Common myeloid progenitor, CD34-positive (primary cell): Measurements from ENCODE around the gene TST.

Experiments
- CTCF ChIA-PET: fragments of 350-600 bp; sonication (Branson Sonifier 250); formaldehyde crosslinking; loops from one replicate; lab custom pipeline; 2021; ENCODE audit warnings: antibody characterized with exemption; lab: Charles Lee
- POLR2A ChIA-PET: fragments of 350-600 bp; sonication (Branson Sonifier 250); formaldehyde crosslinking; loops from one replicate; lab custom pipeline; 2021; ENCODE audit warnings: antibody characterized with exemption; lab: Charles Lee
- DNase-seq, 3 donors: peaks; one replicate each; pipeline versions ENCODE4 v3.0.0 to v3.0.0-alpha.2; 2013
- H3K27ac ChIP-seq, 2 experiments: 1 replicate in 1 of 2; 2 replicates in 1 of 2; pipeline ENCODE4 v1.7.0; 2013; ENCODE audit warnings: inconsistent platforms in 2 of 2, low read length in 2 of 2, mild to moderate bottlenecking in 2 of 2, low read depth in 1 of 2, moderate library complexity in 1 of 2; ENCODE audit not compliant: severe bottlenecking in 2 of 2, insufficient read depth in 1 of 2, poor library complexity in 1 of 2
- H3K27me3 ChIP-seq, 5 experiments: replicated peaks in 2 of 5; 1 replicate in 3 of 5; 2 replicates in 2 of 5; pipeline versions ENCODE4 v1.6.1 to v1.7.0; 2013; ENCODE audit warnings: low read length in 4 of 5, mild to moderate bottlenecking in 2 of 5, moderate library complexity in 2 of 5, inconsistent platforms in 1 of 5; ENCODE audit not compliant: insufficient read depth in 5 of 5, control insufficient read depth in 4 of 5
- H3K36me3 ChIP-seq, 4 experiments: 1 replicate in 2 of 4; 2 replicates in 2 of 4; pipeline versions ENCODE4 v1.6.1 to v1.7.0; 2013; ENCODE audit warnings: low read length in 3 of 4, control low read depth in 1 of 4, mild to moderate bottlenecking in 1 of 4; ENCODE audit not compliant: control insufficient read depth in 4 of 4, insufficient read depth in 4 of 4
- H3K4me1 ChIP-seq, 4 experiments: 1 replicate in 3 of 4; 2 replicates in 1 of 4; pipeline versions ENCODE4 v1.6.1 to v1.7.1; 2013; ENCODE audit warnings: low read length in 3 of 4, mild to moderate bottlenecking in 3 of 4, control low read depth in 1 of 4, inconsistent platforms in 1 of 4, moderate library complexity in 1 of 4; ENCODE audit not compliant: control insufficient read depth in 4 of 4, insufficient read depth in 4 of 4; ENCODE audit errors: control extremely low read depth in 1 of 4
- H3K4me3 ChIP-seq, 7 experiments: 1 replicate in 4 of 7; 2 replicates in 3 of 7; pipeline versions ENCODE4 v1.5.1 to v1.7.0; 2013; ENCODE audit warnings: mild to moderate bottlenecking in 7 of 7, low read length in 6 of 7, moderate library complexity in 6 of 7, inconsistent platforms in 2 of 7, low read depth in 2 of 7, control low read depth in 1 of 7; ENCODE audit not compliant: insufficient read depth in 4 of 7, control insufficient read depth in 1 of 7; ENCODE audit errors: extremely low read depth in 1 of 7
- H3K9me3 ChIP-seq, 5 experiments: 1 replicate in 4 of 5; 2 replicates in 1 of 5; pipeline versions ENCODE4 v1.6.1 to v1.7.1; 2013; ENCODE audit warnings: low read length in 4 of 5, mild to moderate bottlenecking in 2 of 5, inconsistent platforms in 1 of 5, low read depth in 1 of 5, moderate library complexity in 1 of 5; ENCODE audit not compliant: control insufficient read depth in 4 of 5, insufficient read depth in 2 of 5; ENCODE audit errors: control extremely low read depth in 1 of 5
- WGBS: methylation state at CpG from one replicate; pipeline ENCODE4 v1.1.5; 2013; ENCODE audit not compliant: insufficient coverage; 5-methylcytosine and 5-hydroxymethylcytosine counted together

TST gene

DNA sequence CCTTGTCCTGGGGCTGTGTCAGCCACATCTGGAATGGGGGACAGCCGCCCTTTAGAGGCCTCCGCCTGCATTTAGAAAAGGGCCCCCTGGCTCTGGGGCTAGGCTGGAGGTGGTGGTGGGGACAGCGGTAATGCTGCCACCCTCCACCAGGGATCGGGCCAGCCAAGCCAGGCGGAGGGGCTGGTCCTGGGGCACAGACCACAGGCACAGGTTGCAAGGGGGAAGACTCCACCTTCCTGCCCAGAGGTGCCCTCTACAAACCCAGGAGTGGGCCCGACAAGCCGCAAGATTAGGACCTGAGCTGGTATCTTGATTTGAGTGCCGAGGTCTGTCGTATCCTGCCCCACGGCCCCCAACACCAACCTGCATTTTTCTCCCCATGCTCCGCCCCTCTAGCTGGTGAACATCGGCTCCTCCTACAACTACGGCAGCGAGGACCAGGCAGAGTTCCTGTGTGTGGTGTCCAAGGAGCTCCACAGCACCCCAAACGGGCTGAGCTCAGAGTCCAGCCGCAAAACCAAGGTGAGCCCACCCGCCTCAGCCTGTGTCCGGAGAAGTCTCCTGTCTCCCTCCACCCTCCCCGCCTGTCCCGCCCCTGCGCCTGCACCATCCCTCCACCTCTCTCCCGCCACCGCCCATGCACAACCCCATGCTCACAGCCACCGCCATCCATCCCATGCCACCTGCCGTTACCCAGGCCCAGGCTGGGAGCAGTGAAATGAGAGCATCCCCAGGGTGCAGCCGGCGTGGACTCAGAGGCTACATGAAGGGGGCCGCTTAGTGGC lies 39.9 kb upstream of the TST start:
- H3K4me1 ChIP-seq: peaks cover 0 to 2% (median 0%) of the 10 kb centered on the region in 4 experiments
- peaks cover 0 to 30% (median 5%) of the 10 kb centered on the region in 4 experiments for H3K36me3 ChIP-seq
- no peak for DNase-seq
- no peak overlapping the region for H3K4me3 ChIP-seq
- no peak overlapping the region for H3K27ac ChIP-seq
- H3K27me3 ChIP-seq: no peaks in the 10 kb centered on the region
- no peaks in the 10 kb centered on the region for H3K9me3 ChIP-seq
- POLR2A ChIA-PET: interaction anchor here (0.5 kb wide), 1 partner anchor 175 kb away, joined by 8 read pairs; no protein-coding TSS in a partner anchor
- CTCF ChIA-PET: interaction anchor here (0.7 to 0.9 kb wide), 2 partner anchors 62 to 140 kb away, joined by 3 read pairs; no protein-coding TSS in a partner anchor
- 98% methylated on average over 23 of the region's 28 CpGs for WGBS

- H3K4me1 ChIP-seq: no peaks in the 10 kb centered on the region
- over 99% methylated on average over 12 of the region's 12 CpGs for WGBS
- CTCF ChIA-PET: interaction anchor here (0.7 kb wide), 1 partner anchor 112 kb away, joined by 3 read pairs; no protein-coding TSS in a partner anchor
- no peaks in the 10 kb centered on the region for H3K9me3 ChIP-seq
- H3K27ac ChIP-seq: no peak overlapping the region
- peaks cover 0 to 32% (median 5%) of the 10 kb centered on the region in 4 experiments for H3K36me3 ChIP-seq
- no peaks in the 10 kb centered on the region for H3K27me3 ChIP-seq
- DNase-seq: no peak
- POLR2A ChIA-PET: interaction anchor here (0.5 kb wide), 2 partner anchors 22 to 174 kb away, joined by 8 read pairs; no protein-coding TSS in a partner anchor
- no peak overlapping the region for H3K4me3 ChIP-seq
Observed at GRCh38 chr22:37057796-37058510, 38.7 kb upstream of the TST start.

DNA sequence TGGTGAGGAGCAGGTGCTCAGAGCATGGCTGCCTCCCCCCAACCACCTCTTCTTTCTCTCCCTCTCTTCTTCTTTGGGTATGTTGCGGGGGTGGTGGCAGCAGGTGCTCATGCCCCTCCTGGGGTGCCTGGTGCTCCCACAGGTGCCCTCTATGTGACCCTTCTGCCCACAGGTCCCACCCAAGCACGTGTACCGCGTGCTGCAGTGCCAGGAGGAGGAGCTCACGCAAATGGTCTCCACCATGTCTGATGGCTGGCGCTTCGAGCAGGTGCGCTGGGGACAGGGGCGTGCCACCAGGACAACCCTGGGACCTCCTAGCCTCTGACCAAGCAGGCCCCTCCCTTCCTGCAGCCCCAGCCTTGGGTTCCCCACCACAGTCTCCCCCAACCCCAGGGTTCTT lies 38.0 kb upstream of the TST start:
- Histone ChIP-seq H3K27me3 (no peaks in the 10 kb centered on the region), H3K9me3 (no peaks in the 10 kb centered on the region), H3K4me1 (peaks cover 0 to 4% (median 2%) of the 10 kb centered on the region in 4 experiments), H3K36me3 (peaks cover 0 to 32% (median 5%) of the 10 kb centered on the region in 4 experiments), H3K27ac (no peak overlapping the region), H3K4me3 (no peak overlapping the region)
- 85% methylated on average over 9 of the region's 9 CpGs for WGBS
- DNase-seq: no peak
- POLR2A ChIA-PET: no interaction called here
- CTCF ChIA-PET: interaction anchor here (0.7 kb wide), 1 partner anchor 111 kb away, joined by 3 read pairs; no protein-coding TSS in a partner anchor

GRCh38 chr22:37056246-37056645 lies 37.0 kb upstream of the TST start:
- WGBS: 98% methylated on average over 13 of the region's 13 CpGs
- H3K36me3 ChIP-seq: peaks cover 0 to 28% (median 5%) of the 10 kb centered on the region in 4 experiments
- H3K4me1 ChIP-seq: peaks cover 0 to 9% (median 6%) of the 10 kb centered on the region in 4 experiments
- H3K4me3 ChIP-seq: no peak overlapping the region
- ChIA-PET CTCF (interaction anchor here (1.4 to 2.6 kb wide), 2 partner anchors 8 to 11 kb away, joined by 5 to 8 read pairs; no protein-coding TSS in a partner anchor), POLR2A (no interaction called here)
- H3K27ac ChIP-seq: no peak overlapping the region
- DNase-seq: no peak
- no peaks in the 10 kb centered on the region for H3K9me3 ChIP-seq
- H3K27me3 ChIP-seq: no peaks in the 10 kb centered on the region

GRCh38 chr22:37054600-37055365 lies 35.5 kb upstream of the TST start:
- Histone ChIP-seq H3K9me3 (no peaks in the 10 kb centered on the region), H3K4me1 (peaks cover 0 to 13% (median 10%) of the 10 kb centered on the region in 4 experiments), H3K4me3 (no peak overlapping the region), H3K27ac (no peak overlapping the region), H3K27me3 (no peaks in the 10 kb centered on the region), H3K36me3 (peaks cover 0 to 28% (median 5%) of the 10 kb centered on the region in 4 experiments)
- WGBS: over 99% methylated on average over 14 of the region's 20 CpGs
- no peak for DNase-seq
- ChIA-PET CTCF (interaction anchor here (0.9 to 2.6 kb wide), 4 partner anchors 10 to 13 kb away, joined by 3 to 8 read pairs (median 4); no protein-coding TSS in a partner anchor), POLR2A (no interaction called here)

GRCh38 chr22:37054056-37054395 lies 34.8 kb upstream of the TST start:
- H3K27me3 ChIP-seq: no peaks in the 10 kb centered on the region
- DNase-seq: no peak
- H3K4me3 ChIP-seq: no peak overlapping the region
- WGBS: 90% methylated on average over 8 of the region's 8 CpGs
- H3K4me1 ChIP-seq: peaks cover 0 to 13% (median 10%) of the 10 kb centered on the region in 4 experiments
- H3K36me3 ChIP-seq: peaks cover 0 to 26% (median 4%) of the 10 kb centered on the region in 4 experiments
- no peak overlapping the region for H3K27ac ChIP-seq
- ChIA-PET POLR2A (no interaction called here), CTCF (interaction anchor here (0.7 to 2.6 kb wide), 2 partner anchors 9 to 11 kb away, joined by 3 to 8 read pairs; no protein-coding TSS in a partner anchor)
- H3K9me3 ChIP-seq: no peaks in the 10 kb centered on the region
